Stomach (tissue), 4 donors: ENCODE results near the gene SELENOT.

Source experiments
- CTCF ChIP-seq, 7 experiments: fragments of 450-650 bp in 4 of 7; fragments of 200-600 bp in 3 of 7; sonication (generic) in 3 of 7; IDR thresholded peaks; one replicate each; pipeline ENCODE4 v1.5.1; 2016 to 2019; ENCODE audit warnings: antibody characterized with exemption in 7 of 7, control low read depth in 2 of 7, mild to moderate bottlenecking in 1 of 7
- EP300 ChIP-seq: sonication (generic); formaldehyde crosslinking; IDR thresholded peaks from one replicate; pipeline ENCODE4 v1.6.1; 2017; ENCODE audit warnings: antibody characterized with exemption
- POLR2AphosphoS5 ChIP-seq, 3 donors: sonication (generic); formaldehyde crosslinking; IDR thresholded peaks; one replicate each; pipeline ENCODE4 v1.6.1; 2016; ENCODE audit warnings: antibody characterized with exemption in 3 of 3

- TF ChIP-seq CTCF (IDR thresholded peaks at IDR 0.05) (no peak), EP300 (no peak), POLR2AphosphoS5 (IDR thresholded peaks at IDR 0.05) (no peak)
These were observed 59.5 kb downstream of the SELENOT start for GRCh38 chr3:150662410-150663200.
